SH-SY5Y (cell line): ENCODE measurements around the gene KCNAB1.
A peak's percentile ranks its signal among the peaks of the same experiment; 100 is the strongest.

Experiments
- GATA2 ChIP-seq: IDR thresholded peaks from 2 replicates; pipeline ENCODE4 v1.6.1; 2011; ENCODE audit warnings: mild to moderate bottlenecking, low read depth, low read length
- GATA3 ChIP-seq: IDR thresholded peaks from 2 replicates; pipeline ENCODE4 v1.6.1; 2011; ENCODE audit warnings: low read depth, mild to moderate bottlenecking, low read length, moderate library complexity

DNA sequence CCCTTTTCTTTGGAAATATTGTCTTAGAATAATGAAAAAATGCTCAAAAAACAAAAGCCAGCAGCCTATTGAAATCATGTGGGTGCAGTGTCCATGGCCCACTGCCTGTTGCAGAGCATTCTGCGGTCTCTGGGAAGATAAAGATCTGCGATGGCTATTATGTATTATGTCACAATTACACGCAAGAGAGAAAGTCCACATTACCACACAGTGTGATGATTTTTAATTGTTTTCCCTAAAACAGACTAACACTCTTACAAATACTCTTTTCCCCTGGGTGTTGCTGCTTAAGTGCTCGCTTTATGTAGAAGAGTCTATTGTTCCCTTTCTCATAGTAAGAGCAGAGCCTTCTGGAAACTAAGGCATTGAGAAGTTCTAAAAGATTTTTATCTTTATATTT lies 402.3 kb downstream of the KCNAB1 start:
- peak; percentile 84 for TF ChIP-seq GATA2
- peak; percentile 66; the same call in 1 of the 2 replicates for TF ChIP-seq GATA3
